Measurements from ENCODE around the gene CDCA4. TPM values are rescaled to one million over a fixed set of nuclear protein-coding genes. Genes with fewer than 3 reads are reported as not detected.

CDCA4 gene
- total RNA-seq, 1 experiment from 2014 or later: 57.7 TPM

DNA sequence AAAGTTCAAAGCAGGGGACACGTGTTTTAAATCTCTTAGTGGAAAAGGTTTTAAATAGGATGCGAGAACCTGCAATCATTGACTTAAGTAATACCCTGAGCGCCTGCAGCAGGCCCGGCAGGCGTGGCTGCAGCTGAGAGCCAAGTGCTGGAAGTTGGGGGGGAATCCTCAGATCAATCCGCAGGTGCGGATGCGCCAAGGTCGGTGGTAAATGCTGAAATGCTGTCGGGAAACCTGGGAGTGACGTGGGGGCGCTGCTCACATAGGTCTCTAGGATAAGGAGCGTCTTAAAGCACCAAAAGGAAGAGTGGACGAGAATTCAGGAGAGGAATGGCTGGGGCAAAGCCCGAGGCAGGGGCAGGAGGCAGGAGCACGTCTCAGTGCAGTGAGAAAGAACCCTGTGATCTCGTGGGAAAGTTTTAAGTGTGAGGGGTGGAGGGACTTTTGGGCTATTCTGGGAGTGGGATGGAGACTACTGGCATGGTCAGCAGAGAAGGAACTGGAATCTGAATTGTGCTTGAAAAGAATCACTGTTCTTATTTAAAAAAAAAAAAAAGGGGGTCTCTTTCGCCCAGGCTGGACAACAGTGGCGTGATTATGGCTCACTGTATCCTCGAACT, 883 bp upstream of the CDCA4 start:
- no peak overlapping the region for H3K4ac ChIP-seq (ENCODE audit: low read depth, low read length)
- H3K27ac Mint-ChIP-seq: peak overlapping the region; percentile 78 to 94 (median 92); a peak in 6 of 7 replicates
- H2BK15ac ChIP-seq (ENCODE audit: low read depth, low read length): no peak overlapping the region
- H2BK120ac ChIP-seq (ENCODE audit: low read depth, low read length, poor library complexity, severe bottlenecking): no peak overlapping the region
- peaks cover 13% of the 10 kb centered on the region for H3K23me2 ChIP-seq (ENCODE audit: insufficient read length, low read depth, low read length, poor library complexity, severe bottlenecking)
- H3K4me1 Mint-ChIP-seq: peaks cover 42 to 48% of the 10 kb centered on the region in 2 experiments
- H3K23ac ChIP-seq (ENCODE audit: insufficient read length, low read depth, low read length): no peak overlapping the region
- peaks cover 5% of the 10 kb centered on the region; the same call in 1 of the 2 replicates for H3K4me1 ChIP-seq (ENCODE audit: insufficient read depth, low read length)
- H3K79me1 ChIP-seq (ENCODE audit: insufficient read depth, low read depth, low read length, poor library complexity, severe bottlenecking): peaks cover 13% of the 10 kb centered on the region
- no CpG with 5 or more reads among the region's 20 CpGs for WGBS (ENCODE audit: extremely low coverage, insufficient read length, low lambda C conversion rate)
- peaks cover 0 to 5% of the 10 kb centered on the region in 2 experiments; a peak in 2 of 5 replicates for H3K9me3 Mint-ChIP-seq
- no peaks in the 10 kb centered on the region for H4K20me1 ChIP-seq (ENCODE audit: control insufficient read depth, insufficient read depth, insufficient read length)
- peak; percentile 8; the same call in 2 of the 3 replicates for TF ChIP-seq CTCF (conservative IDR thresholded peaks at IDR 0.05)
- no peak overlapping the region for H2AFZ ChIP-seq (ENCODE audit: low read length)
- H3K56ac ChIP-seq (ENCODE audit: insufficient read length, low read depth, low read length): no peak overlapping the region
- H4K8ac ChIP-seq (replicated peaks; ENCODE audit: insufficient read length, low read depth, low read length): no peak overlapping the region
- peak overlapping the region; percentile 37; the same call in 1 of the 2 replicates for H3K14ac ChIP-seq (ENCODE audit: insufficient read depth, low read length)
- H3K36me3 Mint-ChIP-seq (ENCODE audit: insufficient read depth in 1 of 3, low read depth in 3 of 3): peaks cover 7 to 17% (median 13%) of the 10 kb centered on the region in 3 experiments; a peak in 6 of 7 replicates
- H2BK5ac ChIP-seq (ENCODE audit: insufficient read length, low read length): no peak overlapping the region
- no peak overlapping the region for H2BK20ac ChIP-seq (ENCODE audit: low read depth, low read length, poor library complexity, severe bottlenecking)
- no peak overlapping the region for H4K91ac ChIP-seq (ENCODE audit: insufficient read length, low read depth, low read length)
- H3K18ac ChIP-seq (ENCODE audit: insufficient read length, low read depth, low read length): peak overlapping the region; percentile 16
- no peaks in the 10 kb centered on the region for H3K9me3 ChIP-seq (ENCODE audit: control insufficient read depth, low read depth, low read length)
- H2BK12ac ChIP-seq (ENCODE audit: insufficient read length, low read depth, low read length): no peak overlapping the region
- DNase-seq: peak; percentile 62
- H4K5ac ChIP-seq (ENCODE audit: insufficient read length, low read depth, low read length): no peak overlapping the region
- H2AK5ac ChIP-seq (ENCODE audit: insufficient read length, low read length): no peak overlapping the region
- peak overlapping the region; percentile 44 for H3K9ac ChIP-seq (ENCODE audit: extremely low read depth, insufficient read length, low read length)
- H3K27me3 ChIP-seq (ENCODE audit: insufficient read depth, low read length): no peaks in the 10 kb centered on the region
- H3K27me3 Mint-ChIP-seq (ENCODE audit: low read depth): peaks cover 7% of the 10 kb centered on the region
- peaks cover 31% of the 10 kb centered on the region for H3K79me2 ChIP-seq (ENCODE audit: insufficient read depth, low read length)
- no peak overlapping the region for H3K27ac ChIP-seq (ENCODE audit: insufficient read length, low read depth, low read length)
- H3K4me3 Mint-ChIP-seq: peak overlapping the region; percentile 81 to 94
- peak overlapping the region; percentile 83 for H3K4me2 ChIP-seq (ENCODE audit: insufficient read depth, insufficient read length, low read length)
- H3T11ph ChIP-seq (ENCODE audit: low read length): no peak overlapping the region
